KBM-7 (cell line): ENCODE data around the gene C1orf167.

Experiments
- DNase-seq: peaks from one replicate; pipeline ENCODE4 v3.0.0-alpha.2; 2015
- in situ Hi-C: fragments of 300-500 bp; cut with MboI; formaldehyde crosslinking; loops from 2 replicates; pipeline ENCODE4 v1.14.3; 2020; ENCODE audit warnings: low sequenced_read_pairs, low pct_unique_long_range_greater_than_20kb, mixed read lengths

C1orf167 gene

GRCh38 chr1:11752359-11753088 is 9.5 kb upstream of the C1orf167 start:
- in situ Hi-C loops: no loop called here
- DNase-seq: no peak

GRCh38 chr1:11753555-11754208 is 8.3 kb upstream of the C1orf167 start:
- in situ Hi-C loops: no loop called here

GRCh38 chr1:11757047-11757446 is 4.9 kb upstream of the C1orf167 start:
- in situ Hi-C loops: no loop called here
- no peak for DNase-seq

More at GRCh38 chr1:11753555-11754208, 8.3 kb upstream of the C1orf167 start:
- DNase-seq: no peak

GRCh38 chr1:11759791-11760190 is 2.2 kb upstream of the C1orf167 start:
- DNase-seq: no peak
- in situ Hi-C loops: no loop called here

GRCh38 chr1:11761285-11761684 is 708 bp upstream of the C1orf167 start:
- DNase-seq: no peak
- in situ Hi-C loops: no loop called here

- DNase-seq: no peak
- in situ Hi-C loops: no loop called here
Observed at GRCh38 chr1:11764115-11764514, 2.1 kb downstream of the C1orf167 start.

- no peak for DNase-seq
- in situ Hi-C loops: no loop called here
Observed at GRCh38 chr1:11764519-11764918, 2.5 kb downstream of the C1orf167 start.

- DNase-seq: no peak
- in situ Hi-C loops: no loop called here
Observed at GRCh38 chr1:11765661-11766428, 3.9 kb downstream of the C1orf167 start.

- in situ Hi-C loops: no loop called here
- DNase-seq: no peak
Observed at GRCh38 chr1:11766429-11766776, 4.4 kb downstream of the C1orf167 start.

- DNase-seq: no peak
- in situ Hi-C loops: no loop called here
Observed at GRCh38 chr1:11767922-11768704, 6.1 kb downstream of the C1orf167 start.

- no peak for DNase-seq
- in situ Hi-C loops: no loop called here
Observed at GRCh38 chr1:11768821-11769220, 6.8 kb downstream of the C1orf167 start.

- in situ Hi-C loops: no loop called here
- no peak for DNase-seq
Observed at GRCh38 chr1:11769274-11769673, 7.3 kb downstream of the C1orf167 start.

GRCh38 chr1:11770011-11770410 is 8.0 kb downstream of the C1orf167 start:
- in situ Hi-C loops: no loop called here
- no peak for DNase-seq

GRCh38 chr1:11771481-11772043 is 9.6 kb downstream of the C1orf167 start:
- DNase-seq: no peak
- in situ Hi-C loops: no loop called here

GRCh38 chr1:11772458-11772857 is 10.5 kb downstream of the C1orf167 start:
- in situ Hi-C loops: no loop called here

GRCh38 chr1:11774753-11775152 is 12.8 kb downstream of the C1orf167 start:
- no peak for DNase-seq
- in situ Hi-C loops: no loop called here

More at GRCh38 chr1:11772458-11772857, 10.5 kb downstream of the C1orf167 start:
- DNase-seq: peak; percentile 18

- no peak for DNase-seq
- in situ Hi-C loops: no loop called here
Observed at GRCh38 chr1:11777658-11778322, 15.8 kb downstream of the C1orf167 start.

- in situ Hi-C loops: no loop called here
- no peak for DNase-seq
Observed at GRCh38 chr1:11778336-11778735, 16.3 kb downstream of the C1orf167 start.
